OCI-LY3 (cell line): ENCODE results near the gene CYP20A1.

Experiments
- EZH2phosphoT487 ChIP-seq: fragments of 200-600 bp; shearing (Covaris generic); IDR thresholded peaks from 2 replicates; pipeline ENCODE4 v1.6.1; 2018; ENCODE audit warnings: antibody characterized with exemption, mixed run types, low read depth
- TF ChIP-seq, protein P1 (sequence below): fragments of 200-600, 300-600 bp; sonication (generic); IDR thresholded peaks from 2 replicates; pipeline ENCODE4 v1.5.1; 2014; ENCODE audit warnings: antibody characterized with exemption, low read length, low read depth

DNA sequence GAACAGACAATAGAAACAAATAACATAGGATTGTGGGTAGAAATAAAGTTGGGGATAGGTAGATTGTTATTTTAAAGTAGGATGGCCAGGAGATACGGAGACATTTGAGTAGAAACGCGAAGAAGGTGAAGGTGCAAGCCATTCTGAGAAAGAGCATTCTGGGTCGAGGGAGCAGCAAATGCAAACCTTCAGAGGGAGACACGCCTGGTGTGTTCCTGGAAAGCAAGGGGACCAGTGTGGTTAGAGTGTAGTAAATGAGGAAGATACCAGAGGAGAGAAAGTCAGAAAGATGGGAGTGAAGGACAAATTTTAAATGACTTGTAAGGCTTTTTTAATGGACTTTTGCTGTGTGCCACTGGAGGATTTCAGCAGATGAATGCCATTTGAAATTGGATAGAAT, 1.7 kb downstream of the CYP20A1 start:
- TF ChIP-seq EZH2phosphoT487: no peak
- TF ChIP-seq, protein P1, sequence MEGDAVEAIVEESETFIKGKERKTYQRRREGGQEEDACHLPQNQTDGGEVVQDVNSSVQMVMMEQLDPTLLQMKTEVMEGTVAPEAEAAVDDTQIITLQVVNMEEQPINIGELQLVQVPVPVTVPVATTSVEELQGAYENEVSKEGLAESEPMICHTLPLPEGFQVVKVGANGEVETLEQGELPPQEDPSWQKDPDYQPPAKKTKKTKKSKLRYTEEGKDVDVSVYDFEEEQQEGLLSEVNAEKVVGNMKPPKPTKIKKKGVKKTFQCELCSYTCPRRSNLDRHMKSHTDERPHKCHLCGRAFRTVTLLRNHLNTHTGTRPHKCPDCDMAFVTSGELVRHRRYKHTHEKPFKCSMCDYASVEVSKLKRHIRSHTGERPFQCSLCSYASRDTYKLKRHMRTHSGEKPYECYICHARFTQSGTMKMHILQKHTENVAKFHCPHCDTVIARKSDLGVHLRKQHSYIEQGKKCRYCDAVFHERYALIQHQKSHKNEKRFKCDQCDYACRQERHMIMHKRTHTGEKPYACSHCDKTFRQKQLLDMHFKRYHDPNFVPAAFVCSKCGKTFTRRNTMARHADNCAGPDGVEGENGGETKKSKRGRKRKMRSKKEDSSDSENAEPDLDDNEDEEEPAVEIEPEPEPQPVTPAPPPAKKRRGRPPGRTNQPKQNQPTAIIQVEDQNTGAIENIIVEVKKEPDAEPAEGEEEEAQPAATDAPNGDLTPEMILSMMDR: no peak
